ENCODE data around the gene KDM2B. TPM values are rescaled to one million over a fixed set of nuclear protein-coding genes. Genes with fewer than 3 reads are reported as not detected.

Gene KDM2B
- total and polyA plus RNA-seq, 2 donors (not counting 3 experiments of a cell fraction or from before 2014, with no cell fraction given): 26.8 to 37.3 TPM

DNA sequence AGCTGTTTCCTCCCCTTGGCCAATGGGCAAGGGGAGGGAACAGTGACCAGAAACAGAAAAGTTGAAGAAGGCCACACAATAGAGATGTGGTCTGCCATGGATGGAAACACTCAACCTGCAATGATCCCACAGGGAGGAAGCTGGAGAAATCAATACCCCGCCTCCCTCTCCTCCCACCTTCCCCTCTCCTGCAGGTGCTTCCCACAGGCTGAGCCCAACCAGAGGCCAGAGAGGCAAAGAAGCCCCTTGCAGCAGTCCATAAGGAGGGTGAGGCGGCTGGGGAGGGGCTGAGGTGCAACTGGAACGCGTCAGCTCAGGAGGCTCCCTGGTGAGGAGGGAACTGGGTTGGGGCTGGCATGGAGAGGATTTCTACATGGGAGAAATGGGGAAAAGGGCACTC lies 96.9 kb downstream of the KDM2B start:
- H3K9me1 ChIP-seq (replicated peaks; ENCODE audit: control insufficient read depth, extremely low read depth, insufficient read depth, low read length): no peaks in the 10 kb centered on the region
- H3K4me2 ChIP-seq (ENCODE audit: insufficient read depth, low read length): no peak overlapping the region
- ChIA-PET CTCF (interaction anchor here (1.5 kb wide), 1 partner anchor 10 kb away, joined by 8 read pairs; no protein-coding TSS in a partner anchor), POLR2A (no interaction called here)
- H3K27me3 ChIP-seq (ENCODE audit: control insufficient read depth in 2 of 2, insufficient read depth in 2 of 2, low read length in 2 of 2): no peaks in the 10 kb centered on the region
- H2AFZ ChIP-seq (ENCODE audit: low read depth, low read length): no peak overlapping the region
- no peak for TF ChIP-seq FOS (IDR thresholded peaks at IDR 0.05; ENCODE audit: borderline replicate concordance, insufficient read depth, low read length)
- TF ChIP-seq MYC (IDR thresholded peaks at IDR 0.05; ENCODE audit: low read depth, low read length): no peak
- no peak for TF ChIP-seq GATA2 (IDR thresholded peaks at IDR 0.05; ENCODE audit: insufficient read depth, insufficient read length, low read depth, low read length)
- TF ChIP-seq CTCF (IDR thresholded peaks at IDR 0.05; ENCODE audit: extremely low read depth in 1 of 2, insufficient read depth in 1 of 2, low read depth in 1 of 2, low read length in 2 of 2): no peak
- TF ChIP-seq POLR2A (IDR thresholded peaks at IDR 0.05; ENCODE audit: low read depth, low read length): no peak
- TF ChIP-seq, protein P1, sequence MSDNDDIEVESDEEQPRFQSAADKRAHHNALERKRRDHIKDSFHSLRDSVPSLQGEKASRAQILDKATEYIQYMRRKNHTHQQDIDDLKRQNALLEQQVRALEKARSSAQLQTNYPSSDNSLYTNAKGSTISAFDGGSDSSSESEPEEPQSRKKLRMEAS (IDR thresholded peaks at IDR 0.05; ENCODE audit: insufficient read depth, insufficient read length): no peak
- no peak for TF ChIP-seq POLR2AphosphoS5 (IDR thresholded peaks at IDR 0.05; ENCODE audit: insufficient read depth, low read depth, low read length)
- no peak for TF ChIP-seq EZH2 (IDR thresholded peaks at IDR 0.05; ENCODE audit: borderline replicate concordance, low read depth, low read length, severe bottlenecking)
- TF ChIP-seq JUN (IDR thresholded peaks at IDR 0.05; ENCODE audit: borderline replicate concordance, insufficient read depth, insufficient read length, low read depth): no peak
- H3K4me1 ChIP-seq (ENCODE audit: control insufficient read depth, extremely low read depth, insufficient read depth, low read length): no peaks in the 10 kb centered on the region
- H4K20me1 ChIP-seq (replicated peaks; ENCODE audit: control insufficient read depth, extremely low read depth, insufficient read depth, low read length): no peaks in the 10 kb centered on the region
- H3K79me2 ChIP-seq (ENCODE audit: control insufficient read depth, insufficient read depth, low read length): no peaks in the 10 kb centered on the region
- H3K9ac ChIP-seq (replicated peaks; ENCODE audit: extremely low read depth, insufficient read depth, low read length): no peak overlapping the region
- no TSS peak for BruUV-seq (replicated peaks)
- no peaks in the 10 kb centered on the region for H3K36me3 ChIP-seq (ENCODE audit: control insufficient read depth in 2 of 2, extremely low read depth in 1 of 2, insufficient read depth in 2 of 2, low read length in 2 of 2)
- H3K4me3 ChIP-seq (replicated peaks in 1 of 3; ENCODE audit: insufficient read depth in 1 of 3, low read depth in 1 of 3, low read length in 3 of 3): no peak overlapping the region
- DNase-seq (ENCODE audit: low read depth, low spot score) (no peak), FAIRE-seq (no peak)
- dilution Hi-C loops (cut with MboI; ENCODE audit: extremely low pct_ligation_motif_present, low sequenced_read_pairs) (no loop called here), intact Hi-C loops (cut with micrococcal nuclease) (no loop called here)
- no peak overlapping the region for H3K27ac ChIP-seq (ENCODE audit: insufficient read depth, low read depth, low read length)
- H3K9me3 ChIP-seq (replicated peaks; ENCODE audit: control insufficient read depth, insufficient read depth, low read length): no peaks in the 10 kb centered on the region
